D721Med (cell line): ENCODE data around the gene CSRNP3.

ENCODE experiments used
- DNase-seq: peaks from one replicate; pipeline ENCODE4 v3.0.0; 2011; ENCODE audit warnings: low spot score; ENCODE audit not compliant: insufficient read length
- FAIRE-seq: peaks from 2 replicates; lab custom pipeline; 2011; peaks lifted over from hg19 to GRCh38; lab: Jason Lieb, UNC
- CTCF ChIP-seq: IDR thresholded peaks from 2 replicates; pipeline ENCODE4 v1.5.1; 2012; ENCODE audit warnings: mild to moderate bottlenecking, control low read depth; ENCODE audit not compliant: insufficient read depth; ENCODE audit errors: missing control alignments

CSRNP3 gene

GRCh38 chr2:165571477-165571876, 102.0 kb downstream of the CSRNP3 start:
- FAIRE-seq (no peak), DNase-seq (no peak)
- TF ChIP-seq CTCF: no peak

- no peak for DNase-seq
- TF ChIP-seq CTCF: no peak
- peak; percentile 87 for FAIRE-seq
Observed at GRCh38 chr2:165572151-165572550, 102.7 kb downstream of the CSRNP3 start.

DNA sequence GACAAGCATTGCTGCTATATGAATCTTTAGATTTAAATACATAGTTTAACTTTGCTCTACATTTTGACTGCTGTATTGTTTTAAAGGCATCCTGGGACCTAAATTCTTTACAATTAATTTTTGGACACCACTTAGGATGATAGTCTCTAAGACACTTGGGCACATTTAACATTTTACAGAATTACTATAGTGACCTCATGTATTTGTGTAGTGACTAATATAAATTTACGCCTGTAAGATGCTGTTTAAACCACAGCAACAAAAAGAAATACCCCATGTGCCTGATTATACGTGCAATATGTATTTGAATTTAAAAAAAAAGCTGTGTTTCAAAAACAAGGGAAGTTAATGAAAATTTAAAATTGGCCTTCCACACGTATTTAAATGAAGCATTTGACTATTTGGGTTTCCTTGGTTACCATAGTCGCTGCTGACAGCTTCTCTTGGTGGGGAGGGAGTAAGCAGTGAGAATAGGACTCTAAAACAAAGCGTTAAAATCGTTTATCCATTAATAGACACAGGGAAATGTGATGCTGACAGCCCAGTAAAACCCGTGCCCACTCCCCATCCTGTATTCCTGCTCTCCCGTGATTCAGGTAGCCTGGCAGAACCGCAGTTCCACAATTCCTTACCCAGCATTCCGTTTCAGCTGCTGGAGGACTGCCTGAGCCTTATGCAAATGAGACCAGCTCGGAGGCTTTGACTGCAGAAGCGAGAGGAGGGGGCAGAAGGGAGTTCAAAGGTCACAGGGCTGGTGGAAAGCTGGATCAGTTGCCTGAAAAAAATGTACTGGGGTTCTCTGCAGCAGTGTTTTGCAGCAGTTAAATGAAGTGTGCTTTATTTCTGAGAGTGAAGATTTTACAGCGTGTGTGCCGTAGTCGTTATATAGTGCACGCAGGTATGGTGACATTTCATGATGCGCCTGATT, 104.3 kb downstream of the CSRNP3 start:
- FAIRE-seq: peak; percentile 92
- DNase-seq: no peak
- TF ChIP-seq CTCF: no peak

- TF ChIP-seq CTCF: no peak
- DNase-seq (no peak), FAIRE-seq (peak; percentile 51)
Observed at GRCh38 chr2:165575044-165575615, 105.6 kb downstream of the CSRNP3 start.

- DNase-seq (no peak), FAIRE-seq (peak; percentile 90)
- TF ChIP-seq CTCF: no peak
Observed at GRCh38 chr2:165576409-165577154, 107.1 kb downstream of the CSRNP3 start.

GRCh38 chr2:165582409-165582808, 112.9 kb downstream of the CSRNP3 start:
- no peak for TF ChIP-seq CTCF
- FAIRE-seq (no peak), DNase-seq (no peak)
